Fibroblast of pulmonary artery (primary cell): ENCODE data around the gene BABAM2.
"Not testable (repeated sequence)": the region's sequence is repeated elsewhere in the genome, so short reads cannot be mapped to it uniquely, and the experiment has no call there.

Experiments used
- DNase-seq: peaks from one replicate; pipeline ENCODE4 v3.0.0-alpha.2; 2010; ENCODE audit warnings: low read depth
- H3K4me3 ChIP-seq: replicated peaks from 2 replicates; pipeline ENCODE4 v1.5.1; 2011; ENCODE audit warnings: low read depth, mild to moderate bottlenecking, control low read depth, low read length, moderate library complexity
- CTCF ChIP-seq: IDR thresholded peaks from 2 replicates; pipeline ENCODE4 v1.5.1; 2011; ENCODE audit warnings: mild to moderate bottlenecking, control low read depth, low read length, inconsistent platforms; ENCODE audit errors: missing control alignments

Gene BABAM2

DNA sequence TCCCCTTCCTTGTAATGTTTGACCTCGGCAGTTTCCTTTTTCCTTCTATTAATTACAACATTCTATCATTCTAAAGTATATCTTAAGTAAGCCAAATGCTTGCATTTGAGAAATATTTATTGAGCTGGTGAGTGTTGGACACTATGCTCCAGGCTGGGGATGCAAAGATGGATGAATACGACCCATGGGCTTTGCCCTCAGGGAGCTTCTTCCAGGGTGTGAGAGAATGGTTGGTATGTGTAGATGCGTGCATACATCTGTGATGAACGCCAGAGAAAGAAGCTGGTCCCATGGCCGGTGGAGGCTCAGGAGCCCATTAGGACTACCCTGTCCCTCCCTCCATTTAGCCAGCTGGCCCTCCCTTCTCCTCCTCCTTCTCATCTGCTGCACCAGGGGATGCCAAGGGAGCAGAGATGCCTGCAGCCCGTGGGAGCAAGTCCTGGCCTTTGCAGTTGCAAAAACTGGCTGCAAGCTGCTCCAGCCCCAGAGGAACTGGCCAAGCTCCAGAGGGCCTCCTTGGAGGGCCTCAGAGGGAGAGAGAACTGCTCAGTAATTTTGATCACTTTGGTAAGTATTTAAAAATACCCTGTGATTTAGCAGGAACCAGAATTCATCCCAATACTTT, 436.5 kb downstream of the BABAM2 start:
- no peak for TF ChIP-seq CTCF
- H3K4me3 ChIP-seq, result no peak overlapping the region
- peak; percentile 46 for DNase-seq

DNA sequence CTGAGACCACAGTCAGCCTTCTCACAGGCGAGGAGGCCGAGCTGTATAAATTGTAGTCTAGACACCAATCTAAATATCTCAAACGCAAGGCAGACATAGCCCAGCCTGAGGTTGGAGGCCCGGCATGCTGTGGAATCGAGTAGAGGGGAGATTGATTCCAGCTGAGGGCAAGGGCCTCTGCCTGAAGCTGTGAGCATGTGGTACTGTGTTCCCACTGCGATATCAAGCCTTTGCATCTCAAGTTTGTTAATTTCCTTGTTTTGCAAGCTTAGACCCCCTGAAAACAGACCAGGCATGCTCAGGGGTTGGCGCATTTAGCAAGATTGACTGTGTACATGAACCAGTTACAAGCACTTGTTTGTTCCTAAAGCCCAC, 437.0 kb downstream of the BABAM2 start:
- no peak for TF ChIP-seq CTCF
- DNase-seq, result no peak
- H3K4me3 ChIP-seq, result no peak overlapping the region

DNA sequence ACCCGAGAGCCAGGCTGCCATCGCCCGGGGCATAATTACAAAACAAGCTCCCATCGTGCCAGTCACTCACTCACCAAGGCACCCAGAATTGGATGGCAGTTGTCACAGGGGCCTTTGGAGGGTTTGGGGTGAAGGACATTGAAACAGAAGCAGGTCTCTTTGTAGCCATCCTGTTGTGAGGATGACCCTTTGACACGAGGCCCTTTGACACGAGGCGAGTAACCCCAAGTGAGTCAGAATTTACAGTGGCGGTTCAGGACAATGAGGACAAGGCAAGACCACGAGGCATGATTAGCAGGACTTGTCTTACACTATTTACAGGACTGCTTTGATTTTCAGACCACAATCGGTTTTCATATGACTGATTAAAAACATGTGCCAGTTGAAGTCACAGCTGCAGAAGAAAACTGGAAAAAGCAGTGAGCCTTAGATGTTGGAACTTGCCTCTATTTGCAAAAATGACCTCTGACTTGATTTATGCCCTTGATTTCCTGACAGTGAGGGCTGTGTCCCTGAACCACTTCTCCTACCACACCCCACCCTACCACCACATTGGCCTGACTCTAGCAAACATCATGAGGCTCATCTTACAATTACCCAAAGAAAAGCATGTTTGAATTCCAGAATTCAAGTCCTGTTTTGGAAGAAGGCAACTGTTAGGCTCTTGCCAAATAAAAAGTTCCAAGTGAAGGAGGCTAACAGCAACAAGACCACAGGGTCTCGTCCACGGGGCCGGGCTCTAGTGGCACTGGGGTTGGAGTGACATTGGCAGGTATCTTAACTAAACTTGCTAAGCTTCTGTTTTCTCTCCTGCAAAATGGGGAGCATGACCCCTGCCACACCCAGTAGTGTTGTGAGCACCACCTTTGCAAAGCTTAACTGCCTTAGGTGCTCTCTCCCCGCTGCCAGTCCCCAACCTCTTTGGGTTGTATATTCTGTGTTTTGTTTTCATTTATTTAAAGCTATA, 437.7 kb downstream of the BABAM2 start:
- DNase-seq, result no peak
- no peak for TF ChIP-seq CTCF
- H3K4me3 ChIP-seq, result no peak overlapping the region

DNA sequence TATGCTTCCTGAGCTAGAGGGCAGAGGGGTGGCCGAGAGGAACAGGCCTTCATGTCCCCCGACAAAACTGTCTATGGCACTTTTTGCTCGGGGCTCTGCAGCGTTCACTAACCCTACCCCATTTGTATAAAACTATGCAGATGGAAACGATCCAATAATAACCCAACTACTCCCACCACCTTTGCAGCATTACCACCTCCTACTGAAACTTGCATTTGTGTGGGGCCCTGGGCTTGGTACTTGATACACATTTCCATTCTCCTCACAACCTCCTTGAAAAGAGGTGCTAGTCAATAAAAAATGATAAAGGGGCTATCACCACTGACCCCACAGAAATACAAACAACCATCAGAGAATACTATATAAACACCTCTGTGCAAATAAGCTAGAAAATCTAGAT, 438.7 kb downstream of the BABAM2 start:
- no peak for TF ChIP-seq CTCF
- DNase-seq, result no peak
- no peak overlapping the region for H3K4me3 ChIP-seq

- DNase-seq, H3K4me3 ChIP-seq: not testable (repeated sequence)
Observed at GRCh38 chr2:28330722-28331121, 440.2 kb downstream of the BABAM2 start.

GRCh38 chr2:28331797-28332196, 441.3 kb downstream of the BABAM2 start:
- DNase-seq, H3K4me3 ChIP-seq: not testable (repeated sequence)

GRCh38 chr2:28332696-28333095, 442.2 kb downstream of the BABAM2 start:
- no peak overlapping the region for H3K4me3 ChIP-seq
- DNase-seq, result no peak
- TF ChIP-seq CTCF, result no peak
